CD4-positive, alpha-beta T cell treated with Interleukin-15 for 1 hour (primary cell): Measurements from ENCODE around the gene AKAP13.
"Not testable (repeated sequence)": the region's sequence is repeated elsewhere in the genome, so short reads cannot be mapped to it uniquely, and the experiment has no call there.

Experiments used
- DNase-seq: peaks from one replicate; pipeline ENCODE4 v3.0.0-alpha.2; 2020

AKAP13 gene

DNA sequence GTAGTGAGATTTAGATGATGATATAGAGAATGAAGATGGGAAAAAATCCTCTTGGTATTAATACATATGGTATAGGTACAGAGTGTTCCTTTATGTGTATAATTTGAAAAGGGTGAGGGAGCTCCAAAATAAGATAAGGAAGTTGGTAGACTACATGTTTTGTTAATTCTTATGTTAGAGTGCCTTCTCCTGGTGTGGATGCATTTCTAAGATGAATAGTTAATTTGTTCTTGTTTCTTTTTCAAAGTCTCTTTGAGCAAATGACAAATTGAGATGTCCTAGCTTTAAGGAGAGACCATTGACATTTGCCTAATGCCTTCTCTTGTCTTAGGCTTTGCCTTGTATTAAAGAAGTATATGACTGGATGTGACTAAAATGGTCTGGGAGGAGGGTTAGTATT is 34.1 kb downstream of the AKAP13 start:
- DNase-seq, result no peak

DNA sequence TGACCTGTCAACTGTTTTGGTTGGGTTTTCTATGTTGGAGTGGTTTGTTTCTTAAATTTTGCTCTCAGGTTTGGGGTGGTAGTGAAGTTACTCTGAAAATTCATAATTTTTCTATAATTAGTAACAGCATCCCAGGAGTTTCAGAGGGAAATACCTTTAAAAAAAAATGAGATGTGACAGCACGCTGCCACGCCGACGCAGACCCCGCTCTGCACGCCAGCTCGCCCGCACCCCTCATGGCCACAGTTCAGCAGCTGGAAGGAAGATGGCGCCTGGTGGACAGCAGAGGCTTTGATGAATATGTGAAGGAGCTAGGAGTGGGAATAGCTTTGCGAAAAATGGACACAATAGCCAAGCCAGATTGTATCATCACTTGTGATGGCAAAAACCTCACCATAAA is 34.6 kb downstream of the AKAP13 start:
- no peak for DNase-seq

DNA sequence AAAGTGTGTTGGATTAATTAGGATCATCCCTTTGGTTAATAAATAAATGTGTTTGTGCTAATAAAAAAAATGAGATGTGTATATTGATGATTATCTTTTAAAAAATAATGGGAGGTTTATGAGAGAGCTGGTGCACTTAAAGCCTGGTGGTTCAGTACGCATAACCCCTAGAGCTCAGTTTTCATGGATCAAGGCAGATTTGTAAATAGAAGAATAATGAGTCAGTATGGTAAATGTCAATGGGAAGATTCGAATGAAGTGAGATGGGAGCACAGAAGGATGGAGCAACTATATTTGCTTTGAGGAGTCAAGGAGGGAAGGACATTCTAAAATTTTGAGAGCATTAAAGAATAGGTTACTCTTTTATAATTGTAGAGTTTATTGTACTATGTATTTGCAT is 35.4 kb downstream of the AKAP13 start:
- DNase-seq, result no peak

DNA sequence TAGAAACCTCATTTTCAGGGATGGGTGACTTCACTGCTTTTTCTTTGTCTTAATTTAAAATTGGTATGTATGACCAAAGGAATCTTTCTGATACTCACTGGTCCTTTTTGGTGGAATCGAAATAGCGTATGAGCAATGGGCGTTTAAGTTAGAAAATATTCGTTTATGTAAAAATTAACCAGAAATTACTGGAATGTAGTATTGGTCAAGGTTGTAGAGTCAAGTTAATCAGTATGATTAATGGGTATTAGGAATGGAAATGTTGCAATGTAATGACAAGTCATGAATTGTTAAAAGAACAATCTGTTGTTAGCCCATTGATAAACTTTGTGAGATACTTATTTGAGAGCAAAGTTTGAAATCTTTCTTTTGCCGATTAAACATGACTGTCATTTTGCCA is 36.9 kb downstream of the AKAP13 start:
- DNase-seq, result no peak

DNA sequence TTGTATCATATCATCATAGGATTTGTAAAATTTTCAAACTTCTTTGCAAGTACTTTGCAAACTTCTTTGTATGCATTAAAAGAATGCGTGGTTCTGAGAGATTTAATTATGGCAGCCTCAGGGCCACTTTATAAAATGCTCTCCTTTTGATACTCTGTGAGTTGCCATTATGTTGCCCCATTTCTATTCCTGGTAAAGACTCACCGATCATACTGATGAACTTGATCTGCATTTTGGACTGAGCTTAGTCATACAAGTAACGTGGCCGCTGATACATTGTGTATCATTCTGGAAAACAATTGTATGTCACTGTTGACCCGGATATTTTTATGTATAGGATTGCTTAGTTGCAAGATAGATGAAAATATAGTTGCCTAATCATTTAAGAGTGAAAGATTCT is 38.8 kb downstream of the AKAP13 start:
- no peak for DNase-seq

DNA sequence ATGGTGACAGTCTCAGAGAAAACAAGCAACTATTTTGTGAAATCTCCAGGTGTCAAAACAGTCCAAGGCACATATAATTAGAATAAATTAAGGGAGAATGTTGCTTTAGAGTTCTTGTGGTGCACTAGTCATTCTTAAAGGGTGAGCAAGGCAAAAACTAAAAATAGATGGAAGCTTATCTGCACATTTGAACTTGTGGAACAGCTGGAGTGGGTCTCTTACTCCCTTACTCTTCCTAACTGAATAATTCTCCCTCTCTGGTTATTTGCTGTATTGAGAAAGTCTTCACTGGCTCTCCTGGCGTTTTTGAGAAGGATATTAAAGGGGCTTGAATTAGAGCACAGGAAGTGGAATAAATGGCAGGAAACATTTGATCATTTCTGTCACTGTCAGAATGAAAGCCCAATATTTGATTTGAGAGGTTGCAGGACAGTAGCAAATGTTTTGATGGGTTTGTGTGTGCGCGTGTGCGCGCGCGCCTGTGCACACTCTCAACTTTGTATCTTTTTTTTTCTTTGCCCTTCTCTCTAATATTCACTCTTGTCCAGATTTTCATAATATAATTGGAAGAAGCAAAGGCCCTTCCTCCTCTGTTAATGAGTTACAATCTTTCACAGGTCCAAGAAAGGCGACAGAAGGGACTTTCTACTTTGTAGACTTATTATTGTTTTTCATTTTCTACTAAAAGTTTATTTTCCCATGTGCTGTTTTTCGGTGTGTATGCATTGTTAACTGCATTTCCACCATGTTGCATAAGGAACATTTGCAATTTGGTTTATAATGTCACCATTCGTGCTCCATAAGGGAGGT is 40.9 kb downstream of the AKAP13 start:
- DNase-seq, result no peak

DNA sequence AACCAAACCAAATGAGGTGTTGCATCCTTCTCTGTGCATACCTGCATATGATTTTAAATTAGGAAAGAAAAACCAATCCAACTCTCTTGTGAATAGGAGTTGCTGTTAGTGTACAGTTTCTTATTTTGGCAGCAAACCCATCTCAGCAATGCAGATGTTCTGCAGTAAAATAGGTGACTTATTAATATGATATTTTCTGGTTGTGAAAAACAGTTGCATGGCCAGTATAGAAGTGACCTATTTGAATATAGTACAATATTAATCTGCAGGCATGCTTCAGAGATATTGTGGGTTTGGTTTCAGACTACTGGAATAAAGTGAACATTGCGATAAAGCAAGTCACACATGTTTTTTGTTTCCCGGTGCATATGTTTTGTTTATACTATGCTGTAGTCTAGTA is 42.2 kb downstream of the AKAP13 start:
- DNase-seq, result no peak

DNA sequence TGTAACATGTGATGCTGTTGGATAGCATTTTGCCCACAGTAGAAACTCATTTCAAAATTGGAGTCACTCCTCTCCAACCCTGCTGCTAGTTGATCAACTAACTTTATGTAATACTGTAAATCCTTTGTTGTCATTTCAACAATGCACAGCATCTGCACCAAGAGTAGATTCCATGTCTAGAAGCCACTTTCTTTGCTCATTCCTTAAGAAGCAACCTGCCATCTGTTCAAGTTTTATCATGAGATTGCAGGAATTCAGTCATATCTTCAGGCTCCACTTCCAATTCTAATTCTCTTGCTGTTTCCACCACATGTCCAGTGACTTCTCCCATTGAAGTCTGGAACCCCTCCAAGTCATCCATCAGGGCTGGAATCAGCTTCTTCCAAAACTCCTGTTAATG is 42.9 kb downstream of the AKAP13 start:
- no peak for DNase-seq

DNA sequence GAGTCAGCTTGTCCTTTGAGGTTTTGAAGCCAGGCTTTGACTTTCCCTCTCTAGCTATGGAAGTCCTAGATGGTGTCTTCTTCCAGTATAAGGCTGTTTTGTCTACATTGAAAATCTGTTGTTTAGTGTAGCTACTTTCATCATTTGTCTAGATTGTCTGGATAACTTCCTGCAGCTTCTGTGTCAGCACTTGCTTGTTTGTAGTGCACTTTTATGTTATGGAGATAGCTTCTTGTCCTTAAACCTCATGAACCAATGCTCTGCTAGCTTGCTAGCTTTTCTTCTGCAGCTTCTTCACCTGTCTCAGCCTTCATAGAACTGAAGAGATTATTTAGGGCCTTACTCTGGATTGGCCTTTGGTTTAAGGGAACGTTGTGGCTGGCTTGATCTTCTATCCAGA is 43.8 kb downstream of the AKAP13 start:
- DNase-seq, result no peak

DNA sequence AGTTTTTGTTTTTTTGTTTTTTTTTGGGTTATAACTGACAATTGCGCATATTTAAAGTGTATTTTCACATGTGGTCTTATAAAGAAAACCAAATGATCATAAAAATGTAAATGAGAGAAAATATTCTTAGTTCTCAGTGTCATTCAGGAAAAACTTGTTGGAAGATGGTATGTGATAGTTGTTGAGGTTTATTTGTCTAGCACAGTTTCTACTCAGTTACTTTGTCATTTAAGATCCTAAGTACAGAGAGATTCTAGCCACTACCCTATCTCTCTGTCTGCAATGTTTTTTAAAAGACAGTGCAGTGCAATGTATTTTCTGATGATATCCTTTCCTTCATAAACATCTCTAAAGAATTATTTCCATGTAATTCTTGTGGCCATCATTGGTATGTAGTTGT is 46.1 kb downstream of the AKAP13 start:
- DNase-seq, result no peak

DNA sequence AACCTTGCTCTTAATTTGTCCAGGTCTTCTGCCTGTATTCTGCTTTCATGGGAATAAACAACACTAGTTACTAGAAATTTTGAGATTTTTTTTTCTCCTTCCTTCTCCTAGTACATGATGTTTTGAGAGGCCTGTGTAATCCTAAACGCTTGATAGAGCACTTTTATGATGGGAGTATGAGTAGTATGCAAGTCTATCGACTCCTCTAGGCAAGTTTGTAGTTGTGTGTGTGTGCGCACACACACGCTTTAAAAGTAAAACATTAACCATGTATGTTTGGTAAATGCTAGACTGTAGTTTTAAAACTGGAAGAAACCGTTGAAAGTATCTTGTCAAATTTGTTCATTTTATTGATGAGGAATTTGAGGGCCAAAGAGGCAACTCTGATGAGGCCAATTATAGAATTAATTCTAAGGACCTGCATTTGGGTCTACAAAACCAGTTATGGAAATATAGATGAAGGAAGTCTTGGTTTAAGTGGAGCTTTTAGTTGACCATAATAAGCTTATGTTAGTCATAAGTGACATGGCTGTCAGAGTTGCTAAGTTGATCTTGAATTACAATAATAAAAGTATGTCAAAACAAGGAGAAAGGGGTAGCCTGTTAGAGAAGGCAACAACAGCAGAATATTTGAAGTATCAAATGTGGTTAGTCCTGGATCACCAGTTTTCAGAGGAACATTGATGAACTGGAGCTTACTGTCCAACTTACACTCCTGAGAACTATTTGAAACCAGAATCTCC is 47.1 kb downstream of the AKAP13 start:
- no peak for DNase-seq

DNA sequence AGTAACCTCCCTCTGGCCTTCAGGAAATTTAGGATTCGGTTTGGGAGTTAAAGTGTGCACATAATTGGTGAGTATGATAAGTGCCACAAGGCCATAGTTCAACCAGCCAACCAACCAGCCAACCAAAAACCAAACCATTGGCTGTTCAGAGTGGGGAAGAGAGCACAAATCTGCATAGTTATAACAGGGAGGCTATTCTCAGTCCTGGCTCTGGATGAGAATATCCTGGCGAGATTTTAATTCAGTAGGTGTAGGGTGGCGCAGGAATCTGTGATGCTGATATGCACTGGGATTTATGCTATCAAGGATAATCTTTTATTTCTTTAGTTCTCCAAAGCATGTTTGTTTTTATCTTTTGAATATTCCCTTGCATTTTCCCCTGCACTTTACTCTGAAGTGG is 49.1 kb downstream of the AKAP13 start:
- no peak for DNase-seq

DNA sequence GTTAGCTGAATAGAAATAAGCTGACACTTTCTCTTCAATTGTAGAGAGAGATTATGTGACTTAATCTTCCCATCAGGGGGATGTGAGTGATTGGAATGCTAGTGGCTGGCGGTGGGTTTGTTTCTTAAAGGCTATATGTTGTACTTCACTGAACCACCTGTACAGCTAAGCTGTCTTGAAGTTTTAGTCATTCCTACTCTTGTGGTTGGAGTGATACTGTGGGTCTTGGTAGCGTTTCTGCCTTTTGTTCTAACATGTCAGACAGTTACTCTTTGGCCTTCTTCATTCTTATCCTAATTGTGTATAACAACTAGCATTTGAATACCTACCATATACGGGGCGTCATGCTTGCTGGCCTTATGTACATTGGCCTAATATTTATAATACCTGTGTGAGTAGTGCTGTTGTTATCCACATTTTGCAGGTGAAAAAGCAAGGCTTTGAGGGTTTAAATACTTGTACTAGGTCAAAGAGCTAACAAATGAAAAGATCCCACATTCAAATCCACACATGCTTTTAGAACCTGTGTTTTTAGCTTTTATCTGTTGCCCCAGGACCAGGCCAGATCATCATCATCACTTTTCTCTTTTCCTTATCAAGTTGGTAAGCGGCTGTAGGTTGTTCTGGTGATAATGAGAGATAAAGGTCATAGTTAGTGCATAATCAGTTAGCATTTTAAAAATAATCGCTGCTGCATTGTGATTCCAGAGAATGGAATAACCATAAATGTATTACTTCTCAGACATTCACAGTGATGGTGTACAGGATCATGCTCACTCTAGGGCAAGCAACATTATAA is 50.2 kb downstream of the AKAP13 start:
- DNase-seq, result no peak

DNA sequence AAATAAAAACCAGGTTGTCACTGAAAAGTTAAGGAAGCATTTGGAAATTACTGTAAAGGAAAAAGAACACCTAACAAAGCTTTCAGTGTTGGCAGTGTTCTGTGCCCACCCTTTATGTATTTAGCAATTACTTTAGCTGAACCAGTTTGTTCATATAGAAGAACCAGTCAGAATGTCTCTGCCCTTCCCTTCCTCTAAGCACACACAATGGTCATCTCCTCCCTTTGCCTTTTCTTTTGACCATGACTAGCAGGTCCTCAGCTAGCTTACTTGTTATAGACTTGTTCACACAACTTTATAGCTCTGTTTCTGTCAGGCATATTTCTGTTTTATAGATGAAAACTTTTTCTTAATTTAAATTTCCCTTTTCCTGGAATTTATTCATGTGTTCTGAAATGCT is 59.6 kb downstream of the AKAP13 start:
- DNase-seq, result no peak

DNA sequence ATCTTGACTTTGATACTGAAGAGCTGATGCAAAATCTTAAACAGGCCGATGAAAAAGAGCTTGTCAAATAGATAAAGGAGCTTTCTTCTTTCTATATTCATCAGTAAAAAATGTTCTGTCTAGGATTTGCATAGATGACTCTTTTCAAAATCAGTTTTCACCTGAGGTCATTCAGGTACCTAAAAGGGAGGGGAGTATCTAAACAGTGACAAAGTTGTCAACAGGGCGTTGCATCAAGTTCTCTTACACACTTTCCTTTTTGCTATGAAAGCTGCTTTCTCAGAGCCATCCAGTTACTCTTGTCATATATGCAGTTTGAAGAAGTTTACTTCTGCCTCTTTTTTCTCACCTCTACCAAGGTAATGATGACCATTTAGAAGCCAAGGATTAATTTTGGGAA is 60.0 kb downstream of the AKAP13 start:
- no peak for DNase-seq

DNA sequence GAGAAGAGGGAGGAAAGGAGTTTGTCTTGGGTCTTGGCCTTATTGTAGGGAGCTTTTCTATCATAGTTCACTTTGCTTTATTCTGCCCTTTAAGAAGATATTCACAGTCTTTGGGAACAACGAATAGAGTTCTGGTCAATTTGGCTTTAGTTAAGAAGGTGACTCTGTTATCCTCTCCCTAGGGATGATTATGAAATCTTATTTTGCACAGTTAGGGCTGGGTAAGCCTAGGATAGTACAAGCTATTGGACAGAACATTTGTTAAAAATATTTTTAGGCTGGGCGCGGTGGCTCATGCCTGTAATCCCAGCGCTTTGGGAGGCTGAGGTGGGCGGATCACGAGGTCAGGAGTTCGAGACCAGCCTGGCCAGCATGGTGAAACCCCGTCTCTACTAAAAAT is 61.5 kb downstream of the AKAP13 start:
- DNase-seq, result not testable (repeated sequence)

DNA sequence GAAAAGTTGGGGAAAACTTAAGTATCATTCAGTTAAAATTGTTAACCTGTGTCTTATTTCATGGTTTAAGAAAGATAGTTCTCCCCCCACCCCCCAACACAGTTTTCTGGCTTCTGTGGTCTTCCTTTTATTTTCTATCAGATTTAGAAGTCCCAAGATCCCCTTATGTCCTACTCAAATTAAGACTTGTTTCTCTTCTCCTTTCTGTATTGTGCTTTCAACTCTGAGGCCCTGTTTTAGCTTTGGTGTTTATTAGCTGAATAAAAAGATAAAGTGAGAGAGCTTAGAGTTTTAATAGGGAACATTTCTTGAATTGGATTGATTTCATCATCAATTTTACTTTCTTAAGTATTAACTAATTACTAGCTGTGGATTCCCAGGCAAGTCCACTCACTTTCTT is 62.6 kb downstream of the AKAP13 start:
- DNase-seq, result no peak

DNA sequence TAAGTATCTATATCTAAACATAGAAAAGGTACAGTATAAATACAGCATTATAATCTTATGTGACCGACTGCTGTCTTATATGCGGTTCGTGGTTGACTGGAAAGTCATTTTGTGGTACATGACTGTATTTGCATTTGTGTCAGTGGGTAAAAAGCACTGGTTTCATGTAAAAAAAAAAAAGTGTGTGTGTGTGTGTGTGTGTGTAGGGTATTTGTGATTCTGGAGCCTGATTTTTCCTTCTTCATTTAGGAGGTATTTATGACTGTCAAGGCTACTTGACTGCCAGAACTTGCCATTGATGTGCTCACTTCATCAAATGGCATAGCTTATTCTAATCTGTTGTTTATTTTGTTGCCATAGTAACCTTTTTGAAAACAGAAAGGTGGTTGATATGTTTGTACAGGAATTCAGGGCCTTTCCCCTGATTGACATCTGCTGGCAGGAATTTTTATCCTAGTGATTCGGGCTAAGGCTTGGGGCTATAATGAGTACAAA is 63.2 kb downstream of the AKAP13 start:
- DNase-seq, result no peak

DNA sequence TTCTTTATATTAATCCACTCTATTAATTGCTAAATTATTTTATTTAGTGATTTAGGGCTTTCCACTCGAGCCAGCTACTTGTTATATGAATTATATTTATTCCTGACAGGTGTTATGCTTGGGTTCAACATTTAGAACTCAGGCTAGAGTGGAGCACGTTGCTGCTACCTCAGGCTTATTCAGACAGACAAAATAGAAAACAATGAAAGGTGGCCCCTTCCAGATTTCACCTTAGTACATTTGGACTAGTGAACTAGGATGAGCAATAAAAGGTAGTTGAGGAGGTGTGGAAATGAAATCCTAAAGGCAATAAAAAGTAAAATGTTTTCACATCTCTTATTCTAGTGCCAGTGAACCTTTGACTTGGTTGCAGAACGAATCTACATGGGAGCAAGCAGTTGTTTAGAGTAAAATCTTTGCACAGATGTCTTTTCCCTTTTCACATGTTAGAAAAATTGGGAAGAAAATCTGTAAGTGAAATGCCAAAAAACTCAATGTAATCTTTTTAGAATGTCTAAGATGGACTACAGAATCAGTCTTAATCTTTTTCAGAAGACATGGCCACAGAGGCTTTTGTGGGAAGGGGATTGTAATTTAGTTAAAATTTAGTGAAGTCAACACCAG is 63.8 kb downstream of the AKAP13 start:
- DNase-seq, result no peak

DNA sequence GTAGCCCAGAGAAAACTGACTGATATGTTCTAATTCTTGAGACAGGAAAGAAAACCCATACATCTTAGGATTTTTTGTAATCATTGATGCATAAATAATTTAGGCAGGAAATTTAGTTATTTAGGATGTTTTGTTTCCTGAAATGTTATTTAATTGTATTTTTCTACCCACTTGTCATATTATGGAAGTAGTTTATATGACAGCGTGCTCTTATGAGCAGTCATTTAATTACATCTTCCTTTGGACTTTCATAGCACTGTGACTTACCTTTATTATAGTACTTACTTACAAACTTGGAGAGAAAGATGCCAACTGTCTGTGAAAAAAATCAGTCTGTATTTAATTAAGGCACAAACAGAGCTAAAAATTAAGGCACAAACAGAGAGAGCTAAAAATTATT is 65.0 kb downstream of the AKAP13 start:
- DNase-seq, result no peak

DNA sequence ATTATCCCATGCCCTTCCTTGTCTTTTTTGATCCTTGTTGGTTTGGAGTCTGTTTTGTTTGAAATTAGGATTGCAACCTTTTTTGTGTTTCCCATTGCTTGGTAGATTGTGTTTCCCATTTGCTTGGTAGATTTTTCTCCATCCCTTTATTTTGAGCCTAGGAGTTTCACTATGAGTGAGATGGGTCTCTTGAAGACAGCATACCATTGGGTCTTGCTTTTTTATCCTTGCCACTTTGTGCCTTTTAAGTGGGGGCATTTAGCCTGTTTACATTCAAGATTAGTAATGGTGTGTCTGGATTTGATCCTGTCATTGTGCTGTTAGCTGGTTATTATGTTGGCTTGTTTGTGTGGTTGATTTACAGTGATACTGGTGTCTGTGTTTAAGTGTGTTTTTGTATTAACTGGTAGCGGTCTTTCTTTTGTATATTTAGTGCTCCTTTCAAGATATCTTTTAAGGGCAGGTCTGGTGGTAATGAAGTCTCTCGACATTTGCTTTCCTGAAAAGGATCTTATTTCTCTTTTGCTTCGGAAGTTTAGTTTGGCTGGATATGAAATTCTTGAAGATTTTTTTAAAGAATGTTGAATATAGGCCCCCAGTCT is 70.8 kb downstream of the AKAP13 start:
- DNase-seq, result no peak

DNA sequence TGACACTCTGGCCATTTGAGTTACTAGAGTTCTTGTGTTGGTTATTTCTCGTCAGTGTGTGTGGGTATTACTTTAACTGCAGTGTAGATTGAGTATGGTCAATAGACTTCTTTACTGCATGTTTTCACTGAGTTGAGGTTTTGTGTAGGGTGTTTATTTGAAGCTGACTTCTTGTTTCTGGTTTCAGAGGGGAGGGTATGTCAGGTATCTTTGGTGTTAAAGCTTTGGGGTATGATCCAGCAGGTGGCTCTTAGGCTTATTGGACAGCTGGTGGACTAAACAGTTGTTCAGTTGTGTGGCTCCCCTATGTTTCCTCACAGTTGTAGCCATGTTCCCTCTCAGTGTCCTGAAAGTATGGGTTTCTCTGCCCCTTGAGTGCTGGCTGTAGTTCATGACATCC is 72.0 kb downstream of the AKAP13 start:
- DNase-seq, result no peak
